GM12878 (cell line): ENCODE data around the gene DCAF11. TPM values are rescaled to one million over a fixed set of nuclear protein-coding genes. Genes with fewer than 3 reads are reported as not detected.

Experiments used
- ATF3 ChIP-seq: IDR thresholded peaks from 2 replicates; pipeline ENCODE4 v1.6.1; 2011; ENCODE audit warnings: low read depth, mild to moderate bottlenecking, low read length, moderate library complexity, borderline replicate concordance; ENCODE audit errors: extremely low read depth
- CBX3 ChIP-seq: fragments of 200-600 bp; sonication (generic); IDR thresholded peaks from 2 replicates; pipeline ENCODE4 v1.6.1; 2016; ENCODE audit warnings: low read depth, borderline replicate concordance
- EP300 ChIP-seq, 2 experiments: fragments of 150-350 bp in 1 of 2; IDR thresholded peaks; 2 replicates each; pipeline ENCODE4 v1.6.1; 2011 to 2012; ENCODE audit warnings: low read depth in 2 of 2, low read length in 2 of 2, borderline replicate concordance in 1 of 2, improper control_type of control experiment in 1 of 2, inconsistent platforms in 1 of 2; ENCODE audit not compliant: control insufficient read depth in 1 of 2
- MYC ChIP-seq: IDR thresholded peaks from 2 replicates; pipeline ENCODE4 v1.6.1; 2011; ENCODE audit warnings: mild to moderate bottlenecking, low read length, moderate library complexity, inconsistent platforms; ENCODE audit not compliant: insufficient read depth, insufficient replicate concordance, insufficient read length, severe bottlenecking
- RFX5 ChIP-seq: IDR thresholded peaks from 2 replicates; pipeline ENCODE4 v1.6.1; 2011; ENCODE audit warnings: low read depth, low read length, improper control_type of control experiment
- SIN3A ChIP-seq: IDR thresholded peaks from 2 replicates; pipeline ENCODE4 v1.6.1; 2012; ENCODE audit warnings: low read depth, low read length, improper control_type of control experiment
- TCF12 ChIP-seq: IDR thresholded peaks from 2 replicates; pipeline ENCODE4 v1.6.1; 2011; ENCODE audit warnings: low read depth, mild to moderate bottlenecking, low read length
- polyA plus RNA-seq, 11 experiments: library from polyadenylated mRNA; depleted of rRNA in 4 of 11; unstranded in 6 of 11; stranded (reverse) in 5 of 11; fragments of >200 nt; fragmentation: Nextera tagmentation in 4 of 11; fragmentation: Illumina TruSeq in 1 of 11; extraction: Ambion mirVana in 4 of 11; extraction: Trizol in 1 of 11; gene quantifications; 1 replicate in 1 of 11; 2 replicates in 10 of 11; pipeline versions ENCODE4 v1.2.1 to v1.2.3, GENCODE V29; 2011 to 2016; ENCODE audit warnings: inconsistent platforms in 2 of 11, missing spikeins in 2 of 11, low read depth in 1 of 11
- total RNA-seq, 4 experiments: library from RNA; depleted of rRNA in 3 of 4; stranded (reverse); fragments of >200 nt in 3 of 4; fragmentation: Illumina TruSeq in 1 of 4; extraction: Trizol in 1 of 4; gene quantifications; 2 replicates each; pipeline versions ENCODE4 v1.2.1 to v1.2.3, GENCODE V29; 2013 to 2021
- TF ChIP-seq, protein P1 (sequence below): IDR thresholded peaks from 2 replicates; pipeline ENCODE4 v1.6.1; 2012; ENCODE audit warnings: improper control_type of control experiment, low read depth, low read length; ENCODE audit not compliant: insufficient replicate concordance

DCAF11 gene
- total and polyA plus RNA-seq, 10 of the 15 experiments (the other 5 are each of a cell fraction or from before 2014, with no cell fraction given): 13.4 to 91.2 (median 68.7) TPM

GRCh38 chr14:24088095-24088494, 26.5 kb upstream of the DCAF11 start (continued):
- TF ChIP-seq, protein P1, sequence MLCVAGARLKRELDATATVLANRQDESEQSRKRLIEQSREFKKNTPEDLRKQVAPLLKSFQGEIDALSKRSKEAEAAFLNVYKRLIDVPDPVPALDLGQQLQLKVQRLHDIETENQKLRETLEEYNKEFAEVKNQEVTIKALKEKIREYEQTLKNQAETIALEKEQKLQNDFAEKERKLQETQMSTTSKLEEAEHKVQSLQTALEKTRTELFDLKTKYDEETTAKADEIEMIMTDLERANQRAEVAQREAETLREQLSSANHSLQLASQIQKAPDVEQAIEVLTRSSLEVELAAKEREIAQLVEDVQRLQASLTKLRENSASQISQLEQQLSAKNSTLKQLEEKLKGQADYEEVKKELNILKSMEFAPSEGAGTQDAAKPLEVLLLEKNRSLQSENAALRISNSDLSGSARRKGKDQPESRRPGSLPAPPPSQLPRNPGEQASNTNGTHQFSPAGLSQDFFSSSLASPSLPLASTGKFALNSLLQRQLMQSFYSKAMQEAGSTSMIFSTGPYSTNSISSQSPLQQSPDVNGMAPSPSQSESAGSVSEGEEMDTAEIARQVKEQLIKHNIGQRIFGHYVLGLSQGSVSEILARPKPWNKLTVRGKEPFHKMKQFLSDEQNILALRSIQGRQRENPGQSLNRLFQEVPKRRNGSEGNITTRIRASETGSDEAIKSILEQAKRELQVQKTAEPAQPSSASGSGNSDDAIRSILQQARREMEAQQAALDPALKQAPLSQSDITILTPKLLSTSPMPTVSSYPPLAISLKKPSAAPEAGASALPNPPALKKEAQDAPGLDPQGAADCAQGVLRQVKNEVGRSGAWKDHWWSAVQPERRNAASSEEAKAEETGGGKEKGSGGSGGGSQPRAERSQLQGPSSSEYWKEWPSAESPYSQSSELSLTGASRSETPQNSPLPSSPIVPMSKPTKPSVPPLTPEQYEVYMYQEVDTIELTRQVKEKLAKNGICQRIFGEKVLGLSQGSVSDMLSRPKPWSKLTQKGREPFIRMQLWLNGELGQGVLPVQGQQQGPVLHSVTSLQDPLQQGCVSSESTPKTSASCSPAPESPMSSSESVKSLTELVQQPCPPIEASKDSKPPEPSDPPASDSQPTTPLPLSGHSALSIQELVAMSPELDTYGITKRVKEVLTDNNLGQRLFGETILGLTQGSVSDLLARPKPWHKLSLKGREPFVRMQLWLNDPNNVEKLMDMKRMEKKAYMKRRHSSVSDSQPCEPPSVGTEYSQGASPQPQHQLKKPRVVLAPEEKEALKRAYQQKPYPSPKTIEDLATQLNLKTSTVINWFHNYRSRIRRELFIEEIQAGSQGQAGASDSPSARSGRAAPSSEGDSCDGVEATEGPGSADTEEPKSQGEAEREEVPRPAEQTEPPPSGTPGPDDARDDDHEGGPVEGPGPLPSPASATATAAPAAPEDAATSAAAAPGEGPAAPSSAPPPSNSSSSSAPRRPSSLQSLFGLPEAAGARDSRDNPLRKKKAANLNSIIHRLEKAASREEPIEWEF: no peak
- TF ChIP-seq ATF3: no peak
- TF ChIP-seq SIN3A: no peak
- TF ChIP-seq RFX5: no peak
- no peak for TF ChIP-seq MYC
- TF ChIP-seq EP300 (IDR thresholded peaks at IDR 0.05; ENCODE audit: borderline replicate concordance in 1 of 2, control insufficient read depth in 1 of 2, low read depth in 2 of 2, low read length in 2 of 2): no peak
- no peak for TF ChIP-seq CBX3
- TF ChIP-seq TCF12: no peak
- TF ChIP-seq, all 136 proteins: peak for 0
